ENCODE data around the gene NGB.

DNA sequence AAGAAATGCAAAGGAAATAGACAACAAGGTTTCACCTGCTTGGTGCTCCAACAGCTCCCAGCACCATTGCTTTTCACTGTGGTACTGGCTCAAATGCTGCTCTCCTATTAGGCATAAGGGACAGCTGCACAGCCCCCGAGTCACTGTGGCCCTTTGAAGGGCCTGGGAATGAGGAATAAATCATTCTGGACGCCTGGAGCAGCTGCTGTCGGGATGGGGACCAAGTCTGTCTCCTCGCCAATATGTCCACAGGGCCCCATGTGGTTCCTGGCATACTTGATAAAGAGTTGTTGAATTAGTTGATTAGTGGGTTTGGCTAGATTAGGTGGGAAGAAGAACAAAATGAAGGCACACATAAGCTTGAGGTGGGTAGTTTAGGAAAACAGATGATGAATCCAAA is 13.1 kb upstream of the NGB start:
- TF ChIP-seq, protein P1, sequence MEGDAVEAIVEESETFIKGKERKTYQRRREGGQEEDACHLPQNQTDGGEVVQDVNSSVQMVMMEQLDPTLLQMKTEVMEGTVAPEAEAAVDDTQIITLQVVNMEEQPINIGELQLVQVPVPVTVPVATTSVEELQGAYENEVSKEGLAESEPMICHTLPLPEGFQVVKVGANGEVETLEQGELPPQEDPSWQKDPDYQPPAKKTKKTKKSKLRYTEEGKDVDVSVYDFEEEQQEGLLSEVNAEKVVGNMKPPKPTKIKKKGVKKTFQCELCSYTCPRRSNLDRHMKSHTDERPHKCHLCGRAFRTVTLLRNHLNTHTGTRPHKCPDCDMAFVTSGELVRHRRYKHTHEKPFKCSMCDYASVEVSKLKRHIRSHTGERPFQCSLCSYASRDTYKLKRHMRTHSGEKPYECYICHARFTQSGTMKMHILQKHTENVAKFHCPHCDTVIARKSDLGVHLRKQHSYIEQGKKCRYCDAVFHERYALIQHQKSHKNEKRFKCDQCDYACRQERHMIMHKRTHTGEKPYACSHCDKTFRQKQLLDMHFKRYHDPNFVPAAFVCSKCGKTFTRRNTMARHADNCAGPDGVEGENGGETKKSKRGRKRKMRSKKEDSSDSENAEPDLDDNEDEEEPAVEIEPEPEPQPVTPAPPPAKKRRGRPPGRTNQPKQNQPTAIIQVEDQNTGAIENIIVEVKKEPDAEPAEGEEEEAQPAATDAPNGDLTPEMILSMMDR (conservative IDR thresholded peaks at IDR 0.05; ENCODE audit: low read length): no peak
- no peak for TF ChIP-seq EZH2phosphoT487 (IDR thresholded peaks at IDR 0.05; ENCODE audit: borderline replicate concordance)

Measured in Loucy (cell line).